ENCODE measurements around the gene ADGRG3.

Gene ADGRG3, protein sequence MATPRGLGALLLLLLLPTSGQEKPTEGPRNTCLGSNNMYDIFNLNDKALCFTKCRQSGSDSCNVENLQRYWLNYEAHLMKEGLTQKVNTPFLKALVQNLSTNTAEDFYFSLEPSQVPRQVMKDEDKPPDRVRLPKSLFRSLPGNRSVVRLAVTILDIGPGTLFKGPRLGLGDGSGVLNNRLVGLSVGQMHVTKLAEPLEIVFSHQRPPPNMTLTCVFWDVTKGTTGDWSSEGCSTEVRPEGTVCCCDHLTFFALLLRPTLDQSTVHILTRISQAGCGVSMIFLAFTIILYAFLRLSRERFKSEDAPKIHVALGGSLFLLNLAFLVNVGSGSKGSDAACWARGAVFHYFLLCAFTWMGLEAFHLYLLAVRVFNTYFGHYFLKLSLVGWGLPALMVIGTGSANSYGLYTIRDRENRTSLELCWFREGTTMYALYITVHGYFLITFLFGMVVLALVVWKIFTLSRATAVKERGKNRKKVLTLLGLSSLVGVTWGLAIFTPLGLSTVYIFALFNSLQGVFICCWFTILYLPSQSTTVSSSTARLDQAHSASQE

DNA sequence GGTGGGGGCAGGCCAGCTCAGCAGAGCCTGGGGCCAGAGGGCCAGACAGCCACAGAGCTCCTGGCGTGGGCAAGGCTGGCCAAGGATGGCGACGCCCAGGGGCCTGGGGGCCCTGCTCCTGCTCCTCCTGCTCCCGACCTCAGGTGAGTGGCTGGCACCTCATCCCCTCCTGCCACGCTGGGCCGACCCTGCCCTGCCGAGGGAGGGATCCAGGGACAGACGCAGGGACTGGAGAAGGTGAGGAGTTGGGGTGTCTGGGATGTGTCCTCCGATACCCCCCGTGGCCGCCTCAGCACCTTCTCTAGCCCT, at the start of gene ADGRG3:
Gene ADGRG3 (plus strand): TSS at position 44 of the 309 bp plus-strand sequence. CDS start 42 bp downstream, at position 86.
- no peak for DNase-seq
- H3K9me3 ChIP-seq (ENCODE audit: insufficient read depth, low read length, severe bottlenecking), result no peaks in the 10 kb centered on the region
- peaks cover 10% of the 10 kb centered on the region for H3K27me3 ChIP-seq (ENCODE audit: insufficient read depth, low read length, poor library complexity)
- no peak within 1 kb of the TSS for H3K27ac ChIP-seq (ENCODE audit: low read length)
- H4K20me1 ChIP-seq (ENCODE audit: insufficient read depth, low read length), result no peaks in the 10 kb centered on the region
- H3K79me2 ChIP-seq (ENCODE audit: insufficient read depth, low read length), result no peaks in the 10 kb centered on the region
- TF ChIP-seq, protein P1, sequence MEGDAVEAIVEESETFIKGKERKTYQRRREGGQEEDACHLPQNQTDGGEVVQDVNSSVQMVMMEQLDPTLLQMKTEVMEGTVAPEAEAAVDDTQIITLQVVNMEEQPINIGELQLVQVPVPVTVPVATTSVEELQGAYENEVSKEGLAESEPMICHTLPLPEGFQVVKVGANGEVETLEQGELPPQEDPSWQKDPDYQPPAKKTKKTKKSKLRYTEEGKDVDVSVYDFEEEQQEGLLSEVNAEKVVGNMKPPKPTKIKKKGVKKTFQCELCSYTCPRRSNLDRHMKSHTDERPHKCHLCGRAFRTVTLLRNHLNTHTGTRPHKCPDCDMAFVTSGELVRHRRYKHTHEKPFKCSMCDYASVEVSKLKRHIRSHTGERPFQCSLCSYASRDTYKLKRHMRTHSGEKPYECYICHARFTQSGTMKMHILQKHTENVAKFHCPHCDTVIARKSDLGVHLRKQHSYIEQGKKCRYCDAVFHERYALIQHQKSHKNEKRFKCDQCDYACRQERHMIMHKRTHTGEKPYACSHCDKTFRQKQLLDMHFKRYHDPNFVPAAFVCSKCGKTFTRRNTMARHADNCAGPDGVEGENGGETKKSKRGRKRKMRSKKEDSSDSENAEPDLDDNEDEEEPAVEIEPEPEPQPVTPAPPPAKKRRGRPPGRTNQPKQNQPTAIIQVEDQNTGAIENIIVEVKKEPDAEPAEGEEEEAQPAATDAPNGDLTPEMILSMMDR (IDR thresholded peaks at IDR 0.05; ENCODE audit: borderline replicate concordance, extremely low read depth, low read length, poor library complexity, severe bottlenecking), result no peak
- TF ChIP-seq EZH2 (IDR thresholded peaks at IDR 0.05; ENCODE audit: borderline replicate concordance, low read depth, low read length, severe bottlenecking), result no peak
- no peak within 1 kb of the TSS for H3K9ac ChIP-seq (ENCODE audit: low read depth, low read length)
- H3K4me2 ChIP-seq (ENCODE audit: insufficient read depth, low read length), result no peak within 1 kb of the TSS
- no peak within 1 kb of the TSS for H3K4me3 ChIP-seq (ENCODE audit: low read depth in 1 of 2, low read length in 2 of 2)
- H3K4me1 ChIP-seq (ENCODE audit: insufficient read depth, low read length), result no peaks in the 10 kb centered on the region
- H3K36me3 ChIP-seq (ENCODE audit: insufficient read depth, low read length), result no peaks in the 10 kb centered on the region
- no peak for ATAC-seq (ENCODE audit: insufficient read depth, low read depth)
- H2AFZ ChIP-seq (ENCODE audit: low read depth, low read length), result no peak within 1 kb of the TSS

- TF ChIP-seq, protein P1 (IDR thresholded peaks at IDR 0.05; ENCODE audit: borderline replicate concordance, extremely low read depth, low read length, poor library complexity, severe bottlenecking), result no peak
- no peak for TF ChIP-seq EZH2 (IDR thresholded peaks at IDR 0.05; ENCODE audit: borderline replicate concordance, low read depth, low read length, severe bottlenecking)
- H3K27me3 ChIP-seq (ENCODE audit: insufficient read depth, low read length, poor library complexity), result no peaks in the 10 kb centered on the region
- H3K9me3 ChIP-seq (ENCODE audit: insufficient read depth, low read length, severe bottlenecking), result no peaks in the 10 kb centered on the region
- H3K27ac ChIP-seq (ENCODE audit: low read length), result no peak overlapping the region
- H3K36me3 ChIP-seq (ENCODE audit: insufficient read depth, low read length), result no peaks in the 10 kb centered on the region
- H3K9ac ChIP-seq (ENCODE audit: low read depth, low read length), result no peak overlapping the region
- H3K4me1 ChIP-seq (ENCODE audit: insufficient read depth, low read length), result no peaks in the 10 kb centered on the region
- H2AFZ ChIP-seq (ENCODE audit: low read depth, low read length), result no peak overlapping the region
- H4K20me1 ChIP-seq (ENCODE audit: insufficient read depth, low read length), result no peaks in the 10 kb centered on the region
- no peak overlapping the region for H3K4me2 ChIP-seq (ENCODE audit: insufficient read depth, low read length)
- no peaks in the 10 kb centered on the region for H3K79me2 ChIP-seq (ENCODE audit: insufficient read depth, low read length)
- DNase-seq (no peak), ATAC-seq (ENCODE audit: insufficient read depth, low read depth) (no peak)
- no peak overlapping the region for H3K4me3 ChIP-seq (ENCODE audit: low read depth in 1 of 2, low read length in 2 of 2)
Observed at GRCh38 chr16:57619133-57619605, 48.9 kb upstream of the ADGRG3 start.

DNA sequence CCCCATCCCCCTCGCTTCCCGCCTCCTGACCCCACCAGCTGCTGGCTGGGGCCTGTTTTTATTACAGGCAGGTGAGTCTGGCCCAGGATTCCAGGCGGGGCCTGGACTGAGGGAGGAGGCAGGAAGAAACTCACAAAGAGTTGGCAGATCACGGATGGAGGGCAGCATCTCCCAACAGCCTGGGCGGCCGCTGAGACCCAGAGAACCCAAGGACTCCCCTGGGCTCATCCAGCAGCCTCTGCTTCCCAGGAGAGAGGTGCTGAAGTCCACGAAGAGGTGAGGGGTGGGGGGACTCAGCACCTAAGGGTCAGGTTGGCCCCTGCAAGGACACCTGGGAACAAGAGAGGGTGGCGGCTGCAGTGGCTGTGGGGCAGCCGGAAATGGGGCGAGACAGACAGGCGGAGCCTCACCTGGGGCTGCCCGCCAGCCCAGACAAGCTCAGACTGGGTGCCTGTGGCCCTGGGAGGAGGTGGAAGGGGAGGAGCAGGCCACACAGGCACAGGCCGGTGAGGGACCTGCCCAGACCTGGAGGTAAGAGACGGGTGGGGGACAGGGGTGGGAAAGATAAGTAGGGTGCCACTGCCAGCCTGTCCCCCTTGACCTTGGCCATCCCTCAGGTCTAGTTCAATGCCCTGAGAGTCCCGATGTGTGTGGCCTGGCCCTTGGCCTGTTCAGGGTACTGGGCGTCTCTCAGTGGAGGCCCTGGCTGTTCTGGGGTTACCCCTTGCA, 48.3 kb upstream of the ADGRG3 start:
- no peak overlapping the region for H3K4me3 ChIP-seq (ENCODE audit: low read depth in 1 of 2, low read length in 2 of 2)
- DNase-seq, result no peak
- no peak for ATAC-seq (ENCODE audit: insufficient read depth, low read depth)

More for the DNA sequence above, 48.3 kb upstream of the ADGRG3 start:
- Histone ChIP-seq H2AFZ (ENCODE audit: low read depth, low read length) (no peak overlapping the region), H4K20me1 (ENCODE audit: insufficient read depth, low read length) (no peaks in the 10 kb centered on the region), H3K79me2 (ENCODE audit: insufficient read depth, low read length) (no peaks in the 10 kb centered on the region), H3K36me3 (ENCODE audit: insufficient read depth, low read length) (no peaks in the 10 kb centered on the region), H3K9me3 (ENCODE audit: insufficient read depth, low read length, severe bottlenecking) (no peaks in the 10 kb centered on the region), H3K4me1 (ENCODE audit: insufficient read depth, low read length) (no peaks in the 10 kb centered on the region), H3K27me3 (ENCODE audit: insufficient read depth, low read length, poor library complexity) (no peaks in the 10 kb centered on the region), H3K9ac (ENCODE audit: low read depth, low read length) (no peak overlapping the region), H3K4me2 (ENCODE audit: insufficient read depth, low read length) (no peak overlapping the region), H3K27ac (ENCODE audit: low read length) (no peak overlapping the region)
- TF ChIP-seq, protein P1 (IDR thresholded peaks at IDR 0.05; ENCODE audit: borderline replicate concordance, extremely low read depth, low read length, poor library complexity, severe bottlenecking), result no peak
- TF ChIP-seq EZH2 (IDR thresholded peaks at IDR 0.05; ENCODE audit: borderline replicate concordance, low read depth, low read length, severe bottlenecking), result no peak
